ENCODE data around the gene UQCC5.

Gene UQCC5

DNA sequence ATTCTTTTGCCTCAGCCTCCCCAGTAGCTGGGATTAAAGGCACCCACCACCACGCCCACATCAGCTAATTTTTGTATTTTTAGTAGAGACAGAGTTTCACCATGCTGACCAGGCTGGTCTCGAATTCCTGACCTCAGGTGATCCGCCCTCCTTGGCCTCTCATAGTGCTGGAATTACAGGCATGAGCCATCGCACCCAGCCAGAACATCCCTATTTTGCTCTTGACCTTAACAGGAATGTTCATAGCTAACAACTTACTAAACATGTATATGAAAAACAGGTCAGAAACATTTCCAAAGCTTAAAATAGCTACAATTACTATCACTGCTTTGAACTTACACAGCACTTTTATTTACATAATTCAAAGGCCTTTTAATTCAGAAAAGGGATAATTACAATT is 33.7 kb downstream of the UQCC5 start:
- no peak for DNase-seq (ENCODE audit: low read depth, low spot score)

DNA sequence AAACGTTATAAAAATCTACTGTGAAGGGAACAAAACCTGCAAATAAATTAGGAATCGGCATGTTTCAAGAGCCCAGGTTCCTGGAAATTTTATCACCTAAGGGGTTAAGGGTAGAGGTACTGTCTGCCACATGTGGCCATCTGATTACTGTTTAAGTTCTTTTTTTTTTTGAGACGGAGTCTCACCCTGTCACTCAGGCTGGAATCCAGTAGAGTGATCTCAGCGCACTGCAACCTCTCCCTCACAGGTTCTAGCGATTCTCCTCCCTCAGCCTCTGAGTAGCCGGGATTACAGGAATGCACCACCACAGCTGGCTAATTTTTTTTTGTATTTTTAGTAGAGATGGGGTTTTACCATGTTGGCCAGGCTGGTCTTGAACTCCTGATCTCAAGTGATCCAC is 35.8 kb downstream of the UQCC5 start:
- DNase-seq (ENCODE audit: low read depth, low spot score) = no peak

DNA sequence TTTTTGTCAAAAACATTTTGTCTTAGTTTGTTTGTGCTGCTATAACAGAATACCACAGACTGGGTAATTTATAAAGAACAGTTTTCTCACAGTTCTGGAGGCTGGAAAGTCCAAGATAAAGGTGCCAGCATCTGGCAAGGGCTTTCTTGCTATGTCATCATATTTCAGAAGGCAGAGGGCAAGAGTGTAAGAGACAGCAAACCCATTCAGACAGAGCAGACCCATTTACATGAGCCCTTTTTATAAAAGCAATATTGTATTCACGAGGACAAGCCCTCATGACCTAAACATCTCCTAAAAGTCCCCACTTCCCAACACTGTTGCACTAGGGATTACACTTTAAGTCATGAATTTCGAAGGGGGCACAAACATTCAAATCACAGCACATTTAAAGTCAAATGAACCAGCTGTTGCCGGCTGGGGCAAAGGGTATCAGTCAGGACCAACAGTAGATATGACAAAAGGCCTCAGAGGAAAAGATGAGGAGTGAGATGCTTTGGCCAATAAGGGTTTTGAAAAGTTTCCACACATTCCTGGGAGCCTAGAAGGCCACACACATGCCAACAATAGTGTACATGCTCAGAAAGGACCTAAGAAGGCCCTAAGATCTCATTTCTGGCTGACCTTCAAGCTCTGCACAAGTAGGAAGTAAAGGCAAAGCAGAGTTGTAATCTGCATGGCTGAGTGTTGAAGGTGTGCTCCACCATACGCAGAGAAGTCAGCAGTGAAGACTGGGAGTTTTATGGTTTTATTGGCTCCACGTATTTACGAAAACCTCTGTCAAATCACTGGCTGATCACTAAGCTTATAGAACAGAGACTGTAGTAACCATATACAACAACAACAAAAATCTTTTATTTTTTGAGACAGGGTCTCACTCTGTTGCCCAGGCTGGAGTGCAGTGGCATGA is 37.9 kb downstream of the UQCC5 start:
- no peak for DNase-seq (ENCODE audit: low read depth, low spot score)

Measured in brain pericyte (primary cell).